IMR-90 (cell line): ENCODE measurements around the gene TAF3. TPM values are rescaled to one million over a fixed set of nuclear protein-coding genes. Genes with fewer than 3 reads are reported as not detected.

ENCODE experiments used
- ATAC-seq: fragments of 200-7000 bp; cut with Tn5 transposase; 2 replicates; pipeline ENCODE4 v1.9.1; 2020; ENCODE audit warnings: low read depth, mild to moderate bottlenecking, moderate library complexity
- BruUV-seq: library from RNA; stranded (reverse); fragments of 400-500 nt; replicated peaks from 2 replicates; lab custom pipeline; 2021; lab: Mats Ljungman, UMichigan
- CTCF ChIA-PET: fragments of 300-600 bp; formaldehyde crosslinking; extraction: SDS; loops from one replicate; lab custom pipeline; 2021; ENCODE audit warnings: antibody characterized with exemption; lab: Yijun Ruan, JAX
- POLR2A ChIA-PET: fragments of 300-600 bp; sonication (Branson Sonifier 250); formaldehyde crosslinking; loops from one replicate; lab custom pipeline; 2022; ENCODE audit warnings: antibody characterized with exemption; ENCODE audit not compliant: unreplicated experiment; lab: Charles Lee
- DNase-seq: peaks from one replicate; pipeline ENCODE4 v3.0.0; 2013
- H2AFZ ChIP-seq: replicated peaks from 2 replicates; pipeline ENCODE3; 2013; ENCODE audit warnings: low read length, mild to moderate bottlenecking; ENCODE audit not compliant: poor library complexity
- H2AK5ac ChIP-seq: 2 replicates; pipeline ENCODE4 v1.6.1; 2013; ENCODE audit warnings: low read depth, low read length, inconsistent platforms
- H2AK9ac ChIP-seq: replicated peaks from 2 replicates; pipeline ENCODE3; 2013; ENCODE audit warnings: mild to moderate bottlenecking, low read depth, low read length, moderate library complexity; ENCODE audit not compliant: poor library complexity
- H2BK120ac ChIP-seq: 2 replicates; pipeline ENCODE4 v1.6.1; 2013; ENCODE audit warnings: low read depth, low read length, inconsistent platforms
- H2BK15ac ChIP-seq: 3 replicates; pipeline ENCODE4 v1.6.1; 2013; ENCODE audit warnings: low read depth, low read length, inconsistent platforms
- H2BK20ac ChIP-seq: 2 replicates; pipeline ENCODE4 v1.6.1; 2013; ENCODE audit warnings: low read depth, mild to moderate bottlenecking, inconsistent platforms, low read length, moderate library complexity
- H2BK5ac ChIP-seq: 2 replicates; pipeline ENCODE4 v1.6.1; 2013; ENCODE audit warnings: mild to moderate bottlenecking, low read depth, low read length, inconsistent platforms; ENCODE audit not compliant: poor library complexity, severe bottlenecking
- H3K14ac ChIP-seq: replicated peaks from 2 replicates; pipeline ENCODE4 v1.6.1; 2013; ENCODE audit warnings: low read depth, low read length, inconsistent platforms
- H3K18ac ChIP-seq: 2 replicates; pipeline ENCODE4 v1.6.1; 2013; ENCODE audit warnings: low read depth, low read length, control low read depth
- H3K23ac ChIP-seq: 2 replicates; pipeline ENCODE4 v1.6.1; 2013; ENCODE audit warnings: low read depth, low read length, inconsistent platforms
- H3K27ac ChIP-seq: 2 replicates; pipeline ENCODE4 v1.5.1; 2013; ENCODE audit warnings: mild to moderate bottlenecking, control low read depth, low read length; ENCODE audit not compliant: insufficient read depth
- H3K27me3 ChIP-seq: 2 replicates; pipeline ENCODE4 v1.6.1; 2013; ENCODE audit warnings: low read length; ENCODE audit not compliant: control insufficient read depth, insufficient read depth
- H3K36me3 ChIP-seq: 2 replicates; pipeline ENCODE4 v1.6.1; 2013; ENCODE audit warnings: low read length, mixed read lengths; ENCODE audit not compliant: control insufficient read depth, insufficient read depth
- H3K4ac ChIP-seq: 2 replicates; pipeline ENCODE4 v1.6.1; 2013; ENCODE audit warnings: low read depth, low read length, inconsistent platforms
- H3K4me1 ChIP-seq: 2 replicates; pipeline ENCODE4 v1.6.1; 2013; ENCODE audit warnings: low read length, mixed read lengths; ENCODE audit not compliant: control insufficient read depth, insufficient read depth
- H3K4me2 ChIP-seq: 2 replicates; pipeline ENCODE4 v1.6.1; 2013; ENCODE audit warnings: low read depth, mild to moderate bottlenecking, control low read depth, low read length, moderate library complexity
- H3K4me3 ChIP-seq: 2 replicates; pipeline ENCODE4 v1.5.1; 2013; ENCODE audit warnings: low read depth, mild to moderate bottlenecking, control low read depth, low read length, moderate library complexity; ENCODE audit not compliant: insufficient read depth
- H3K56ac ChIP-seq: 2 replicates; pipeline ENCODE4 v1.6.1; 2013; ENCODE audit warnings: low read length, inconsistent platforms; ENCODE audit not compliant: insufficient read depth; ENCODE audit errors: extremely low read depth
- H3K79me1 ChIP-seq, 2 experiments: 2 replicates each; pipeline ENCODE4 v1.6.1; 2013; ENCODE audit warnings: low read length in 2 of 2, inconsistent platforms in 1 of 2, low read depth in 1 of 2
- H3K9ac ChIP-seq: 2 replicates; pipeline ENCODE4 v1.6.1; 2013; ENCODE audit warnings: low read depth, low read length, control low read depth
- H3K9me1 ChIP-seq: 2 replicates; pipeline ENCODE4 v1.6.1; 2013; ENCODE audit warnings: low read length, inconsistent platforms; ENCODE audit not compliant: insufficient read depth
- H3K9me3 ChIP-seq: 2 replicates; pipeline ENCODE4 v1.6.1; 2013; ENCODE audit warnings: low read length; ENCODE audit not compliant: control insufficient read depth, insufficient read depth
- H4K20me1 ChIP-seq: 2 replicates; pipeline ENCODE4 v1.6.1; 2013; ENCODE audit warnings: low read length, inconsistent platforms; ENCODE audit not compliant: insufficient read depth
- H4K5ac ChIP-seq: 2 replicates; pipeline ENCODE4 v1.6.1; 2013; ENCODE audit warnings: mild to moderate bottlenecking, low read depth, low read length, control low read depth
- H4K8ac ChIP-seq, 2 experiments: 2 replicates each; pipeline ENCODE4 v1.6.1; 2013; ENCODE audit warnings: low read depth in 2 of 2, low read length in 2 of 2, control low read depth in 1 of 2, inconsistent platforms in 1 of 2
- H4K91ac ChIP-seq: 2 replicates; pipeline ENCODE4 v1.6.1; 2013; ENCODE audit warnings: low read depth, low read length, inconsistent platforms; ENCODE audit not compliant: insufficient read depth
- CHD1 ChIP-seq: IDR thresholded peaks from 2 replicates; pipeline ENCODE4 v1.6.1; 2012; ENCODE audit warnings: low read depth, low read length, improper control_type of control experiment
- CTCF ChIP-seq: conservative IDR thresholded peaks from 2 replicates; pipeline ENCODE4 v1.5.1; 2012; ENCODE audit warnings: mild to moderate bottlenecking, low read depth, low read length, improper control_type of control experiment
- ELK1 ChIP-seq: fragments of 150-350 bp; IDR thresholded peaks from 2 replicates; pipeline ENCODE4 v1.6.1; 2016; ENCODE audit warnings: low read depth, mild to moderate bottlenecking, low read length, moderate library complexity, borderline replicate concordance
- FOS ChIP-seq: fragments of 150-350 bp; IDR thresholded peaks from 2 replicates; pipeline ENCODE4 v1.6.1; 2016; ENCODE audit warnings: low read depth, low read length
- MAFK ChIP-seq: IDR thresholded peaks from 2 replicates; pipeline ENCODE4 v1.6.1; 2012; ENCODE audit warnings: low read depth, low read length, improper control_type of control experiment
- NFE2L2 ChIP-seq: fragments of 150-350 bp; IDR thresholded peaks from 2 replicates; pipeline ENCODE4 v1.6.1; 2016; ENCODE audit warnings: low read depth, mild to moderate bottlenecking, low read length
- POLR2A ChIP-seq: IDR thresholded peaks from 2 replicates; pipeline ENCODE4 v1.6.1; 2012; ENCODE audit warnings: mild to moderate bottlenecking, low read depth, low read length
- RAD21 ChIP-seq: IDR thresholded peaks from 2 replicates; pipeline ENCODE4 v1.6.1; 2012; ENCODE audit warnings: low read length, improper control_type of control experiment
- RFX5 ChIP-seq: IDR thresholded peaks from 2 replicates; pipeline ENCODE4 v1.8.0; 2012; ENCODE audit warnings: low read depth, mild to moderate bottlenecking, low read length, moderate library complexity
- SMC3 ChIP-seq: fragments of 150-350 bp; IDR thresholded peaks from 2 replicates; pipeline ENCODE4 v1.6.1; 2016; ENCODE audit warnings: low read depth, mild to moderate bottlenecking, antibody characterized with exemption, low read length, moderate library complexity
- USF2 ChIP-seq: fragments of 150-350 bp; IDR thresholded peaks from 2 replicates; pipeline ENCODE4 v1.6.1; 2017; ENCODE audit warnings: mild to moderate bottlenecking, antibody characterized with exemption, low read length, low read depth
- WGBS, 2 experiments: methylation state at CpG; one replicate each; pipeline versions ENCODE4 v1.1.5 to v1.1.7; 2013; ENCODE audit warnings: missing lambda C conversion rate in 2 of 2; ENCODE audit not compliant: insufficient read length in 1 of 2; ENCODE audit errors: extremely low coverage in 2 of 2; 5-methylcytosine and 5-hydroxymethylcytosine counted together
- dilution Hi-C: fragments of 300-500 bp; cut with HindIII; formaldehyde crosslinking; loops from one replicate; pipeline ENCODE4 v1.14.3; 2018; ENCODE audit warnings: low sequenced_read_pairs; ENCODE audit not compliant: unreplicated experiment
- in situ Hi-C: fragments of 300-500 bp; cut with MboI; formaldehyde crosslinking; loops from 3 replicates; pipeline ENCODE4 v1.14.3; 2019; ENCODE audit warnings: low sequenced_read_pairs, inconsistent platforms, mixed read lengths
- intact Hi-C: fragments of 100-400 bp; cut with micrococcal nuclease; formaldehyde crosslinking; loops from 2 replicates; pipeline ENCODE4 v1.10.0; 2022
- polyA plus RNA-seq, 3 experiments: library from polyadenylated mRNA; depleted of rRNA; stranded (reverse); fragments of >200 nt; gene quantifications; 2 replicates each; pipeline ENCODE4 v1.2.3, GENCODE V29; 2012; ENCODE audit warnings: low replicate concordance in 1 of 3
- total RNA-seq: library from RNA; depleted of rRNA; stranded (reverse); fragments of >200 nt; gene quantifications from 2 replicates; pipeline ENCODE4 v1.2.3, GENCODE V29; 2012

Gene TAF3
- total and polyA plus RNA-seq, 2 of the 4 experiments (the other 2 are of a cell fraction) = 1.4 to 2.3 TPM

- Histone ChIP-seq H2AFZ (no peak overlapping the region), H3K14ac (no peak overlapping the region), H3K4me1 (no peaks in the 10 kb centered on the region), H3K4me2 (no peak overlapping the region), H3K4ac (no peak overlapping the region), H3K9me3 (no peaks in the 10 kb centered on the region), H2AK9ac (no peak overlapping the region), H4K91ac (no peak overlapping the region), H3K4me3 (no peak overlapping the region), H3K56ac (no peak overlapping the region), H3K18ac (no peak overlapping the region), H2BK120ac (no peak overlapping the region), H3K9ac (no peak overlapping the region), H4K5ac (no peak overlapping the region), H4K20me1 (no peaks in the 10 kb centered on the region), H3K36me3 (peaks cover 43% of the 10 kb centered on the region), H2BK5ac (no peak overlapping the region), H3K23ac (no peak overlapping the region), H2AK5ac (no peak overlapping the region), H3K9me1 (no peaks in the 10 kb centered on the region; the same call in 1 of the 2 replicates), H3K27me3 (no peaks in the 10 kb centered on the region), H3K79me1 (peaks cover 26 to 28% of the 10 kb centered on the region in 2 experiments), H4K8ac (no peak overlapping the region), H3K27ac (no peak overlapping the region), H2BK20ac (no peak overlapping the region), H2BK15ac (no peak overlapping the region)
- ChIA-PET POLR2A (no interaction called here), CTCF (no interaction called here)
- intact Hi-C loops (no loop called here), in situ Hi-C loops (no loop called here), dilution Hi-C loops (no loop called here)
- TF ChIP-seq USF2 = no peak
- no peak for TF ChIP-seq RFX5
- TF ChIP-seq ELK1 = no peak
- no peak for TF ChIP-seq RAD21
- TF ChIP-seq CTCF = no peak
- no peak for TF ChIP-seq SMC3
- TF ChIP-seq CHD1 = no peak
- TF ChIP-seq MAFK = no peak
- no peak for TF ChIP-seq FOS
- TF ChIP-seq POLR2A = no peak
- no peak for TF ChIP-seq NFE2L2
- DNase-seq = no peak
- WGBS, 2 experiments = 100% methylated on average over 3 of the region's 6 CpGs; no CpG with 5 or more reads in 1 of the 2 experiments
- no peak for ATAC-seq
- BruUV-seq = no TSS peak
These were observed 14.1 kb upstream of the TAF3 start for GRCh38 chr10:7804216-7804615.
